HuH-7.5 (cell line): ENCODE results near the gene ARHGAP27.

Source experiments
- DNase-seq: peaks from one replicate; pipeline ENCODE4 v3.0.0; 2011; ENCODE audit warnings: low spot score

Gene ARHGAP27

GRCh38 chr17:45405250-45406086 lies 27.2 kb downstream of the ARHGAP27 start:
- DNase-seq: peak; percentile 61

GRCh38 chr17:45404870-45405249 lies 27.8 kb downstream of the ARHGAP27 start:
- DNase-seq: no peak

- DNase-seq: no peak
Observed at GRCh38 chr17:45403906-45404490, 28.7 kb downstream of the ARHGAP27 start.

- DNase-seq: no peak
Observed at GRCh38 chr17:45402916-45403315, 29.8 kb downstream of the ARHGAP27 start.

GRCh38 chr17:45398800-45399199 lies 33.9 kb downstream of the ARHGAP27 start:
- DNase-seq: no peak

- DNase-seq: no peak
Observed at GRCh38 chr17:45397796-45398195, 34.9 kb downstream of the ARHGAP27 start.

- no peak for DNase-seq
Observed at GRCh38 chr17:45396496-45397205, 36.0 kb downstream of the ARHGAP27 start.

- DNase-seq: no peak
Observed at GRCh38 chr17:45395569-45396415, 36.9 kb downstream of the ARHGAP27 start.

- DNase-seq: peak; percentile 88
Observed at GRCh38 chr17:45394913-45395568, 37.6 kb downstream of the ARHGAP27 start.

- no peak for DNase-seq
Observed at GRCh38 chr17:45394564-45394912, 38.1 kb downstream of the ARHGAP27 start.

- no peak for DNase-seq
Observed at GRCh38 chr17:45394091-45394490, 38.6 kb downstream of the ARHGAP27 start.

- DNase-seq: no peak
Observed at GRCh38 chr17:45393411-45393810, 39.3 kb downstream of the ARHGAP27 start.

- no peak for DNase-seq
Observed at GRCh38 chr17:45391918-45392317, 40.8 kb downstream of the ARHGAP27 start.

- DNase-seq: no peak
Observed at GRCh38 chr17:45391291-45391690, 41.4 kb downstream of the ARHGAP27 start.

- DNase-seq: no peak
Observed at GRCh38 chr17:45389354-45389753, 43.3 kb downstream of the ARHGAP27 start.

GRCh38 chr17:45388604-45389325 lies 43.9 kb downstream of the ARHGAP27 start:
- DNase-seq: no peak

GRCh38 chr17:45387739-45388138 lies 44.9 kb downstream of the ARHGAP27 start:
- DNase-seq: no peak

GRCh38 chr17:45386178-45386577 lies 46.5 kb downstream of the ARHGAP27 start:
- DNase-seq: no peak

- DNase-seq: peak; percentile 71
Observed at GRCh38 chr17:45385331-45385997, 47.2 kb downstream of the ARHGAP27 start.

- no peak for DNase-seq
Observed at GRCh38 chr17:45384789-45385262, 47.8 kb downstream of the ARHGAP27 start.
